Neural progenitor cell (in vitro differentiated cells): ENCODE measurements around the gene RPS27L.

Source experiments
- EZH2 ChIP-seq: fragments of 200-600 bp; sonication (generic); IDR thresholded peaks from 2 replicates; pipeline ENCODE4 v1.6.1; 2017; ENCODE audit warnings: antibody characterized with exemption, mild to moderate bottlenecking, moderate library complexity
- EZH2phosphoT487 ChIP-seq: fragments of 200-600 bp; sonication (generic); IDR thresholded peaks from 2 replicates; pipeline ENCODE4 v1.6.1; 2017; ENCODE audit warnings: antibody characterized with exemption
- TF ChIP-seq, protein P1 (sequence below): fragments of 200-600 bp; sonication (generic); IDR thresholded peaks from 2 replicates; pipeline ENCODE4 v1.5.1; 2017; ENCODE audit warnings: antibody characterized with exemption, mild to moderate bottlenecking

DNA sequence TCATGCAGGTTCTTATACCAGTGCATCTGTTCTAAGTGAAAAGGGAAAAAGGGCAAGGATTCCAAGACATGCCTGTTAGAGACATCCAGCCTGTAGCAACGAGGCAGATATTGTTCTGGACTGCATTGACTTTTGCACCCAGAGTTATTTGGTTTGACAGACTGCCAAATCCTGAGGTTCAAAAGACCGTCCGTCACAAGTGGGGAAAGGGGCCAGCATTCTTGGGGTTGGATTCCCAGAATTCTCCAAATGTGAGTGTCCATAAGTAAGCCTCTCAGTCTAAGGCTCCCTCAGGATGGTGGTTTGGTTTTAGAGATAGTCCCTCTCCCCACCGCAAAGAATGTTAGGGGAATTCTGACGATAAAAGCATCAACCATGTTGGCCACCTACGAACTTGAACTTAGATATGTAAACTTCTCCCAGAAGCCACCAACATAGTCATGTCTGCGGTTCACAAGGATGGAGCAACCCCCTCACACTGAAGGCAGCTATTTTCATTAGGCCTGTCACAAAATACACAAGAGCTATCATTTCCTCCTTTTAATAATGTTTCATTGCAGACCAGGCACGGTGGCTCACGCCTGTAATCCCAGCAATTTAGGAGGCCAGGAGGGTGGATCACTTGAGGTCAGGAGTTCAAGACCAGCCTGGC lies 49.3 kb downstream of the RPS27L start:
- no peak for TF ChIP-seq EZH2phosphoT487
- TF ChIP-seq, protein P1, sequence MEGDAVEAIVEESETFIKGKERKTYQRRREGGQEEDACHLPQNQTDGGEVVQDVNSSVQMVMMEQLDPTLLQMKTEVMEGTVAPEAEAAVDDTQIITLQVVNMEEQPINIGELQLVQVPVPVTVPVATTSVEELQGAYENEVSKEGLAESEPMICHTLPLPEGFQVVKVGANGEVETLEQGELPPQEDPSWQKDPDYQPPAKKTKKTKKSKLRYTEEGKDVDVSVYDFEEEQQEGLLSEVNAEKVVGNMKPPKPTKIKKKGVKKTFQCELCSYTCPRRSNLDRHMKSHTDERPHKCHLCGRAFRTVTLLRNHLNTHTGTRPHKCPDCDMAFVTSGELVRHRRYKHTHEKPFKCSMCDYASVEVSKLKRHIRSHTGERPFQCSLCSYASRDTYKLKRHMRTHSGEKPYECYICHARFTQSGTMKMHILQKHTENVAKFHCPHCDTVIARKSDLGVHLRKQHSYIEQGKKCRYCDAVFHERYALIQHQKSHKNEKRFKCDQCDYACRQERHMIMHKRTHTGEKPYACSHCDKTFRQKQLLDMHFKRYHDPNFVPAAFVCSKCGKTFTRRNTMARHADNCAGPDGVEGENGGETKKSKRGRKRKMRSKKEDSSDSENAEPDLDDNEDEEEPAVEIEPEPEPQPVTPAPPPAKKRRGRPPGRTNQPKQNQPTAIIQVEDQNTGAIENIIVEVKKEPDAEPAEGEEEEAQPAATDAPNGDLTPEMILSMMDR, result no peak
- TF ChIP-seq EZH2, result no peak
